GM12891 (cell line): ENCODE results near the gene MUSK.

Experiments used
- DNase-seq: peaks from one replicate; pipeline ENCODE4 v3.0.0; 2011; ENCODE audit warnings: low spot score; ENCODE audit not compliant: insufficient read length
- FAIRE-seq: peaks from 2 replicates; lab custom pipeline; 2011; peaks lifted over from hg19 to GRCh38; lab: Jason Lieb, UNC
- PAX5 ChIP-seq: IDR thresholded peaks from 2 replicates; pipeline ENCODE4 v1.6.1; 2011; ENCODE audit warnings: low read length, moderate library complexity, mild to moderate bottlenecking; ENCODE audit not compliant: insufficient read depth, severe bottlenecking
- POLR2A ChIP-seq: IDR thresholded peaks from 2 replicates; pipeline ENCODE4 v1.6.1; 2011; ENCODE audit warnings: low read depth, low read length, control low read depth
- POLR2AphosphoS5 ChIP-seq: IDR thresholded peaks from 2 replicates; pipeline ENCODE4 v1.6.1; 2011; ENCODE audit warnings: low read depth, low read length, control low read depth
- POU2F2 ChIP-seq: IDR thresholded peaks from 2 replicates; pipeline ENCODE4 v1.6.1; 2011; ENCODE audit warnings: low read depth, mild to moderate bottlenecking, control low read depth, low read length, moderate library complexity
- SPI1 ChIP-seq: IDR thresholded peaks from 2 replicates; pipeline ENCODE4 v1.6.1; 2011; ENCODE audit warnings: low read depth, low read length, control low read depth
- TAF1 ChIP-seq: IDR thresholded peaks from 2 replicates; pipeline ENCODE4 v1.6.1; 2011; ENCODE audit warnings: low read depth, low read length, control low read depth

Gene MUSK

GRCh38 chr9:110797611-110798010 lies 129.0 kb downstream of the MUSK start:
- no peak for DNase-seq
- no peak for FAIRE-seq
- TF ChIP-seq POLR2AphosphoS5 (no peak), POLR2A (no peak), POU2F2 (no peak), SPI1 (no peak), PAX5 (no peak), TAF1 (no peak)

GRCh38 chr9:110799396-110799795 lies 130.8 kb downstream of the MUSK start:
- FAIRE-seq (no peak), DNase-seq (no peak)
- TF ChIP-seq PAX5 (no peak), SPI1 (no peak), POLR2AphosphoS5 (no peak), POU2F2 (no peak), TAF1 (no peak), POLR2A (no peak)

- DNase-seq (no peak), FAIRE-seq (no peak)
- TF ChIP-seq POLR2AphosphoS5 (no peak), POLR2A (no peak)
Measured at GRCh38 chr9:110801426-110801825, 132.8 kb downstream of the MUSK start.

- FAIRE-seq, result no peak
- TF ChIP-seq SPI1 (no peak), POLR2A (no peak), TAF1 (no peak), POU2F2 (no peak), PAX5 (no peak), POLR2AphosphoS5 (no peak)
- no peak for DNase-seq
Measured at GRCh38 chr9:110802416-110803035, 133.9 kb downstream of the MUSK start.

GRCh38 chr9:110807956-110808598 lies 139.5 kb downstream of the MUSK start:
- TF ChIP-seq TAF1 (no peak), SPI1 (no peak), POU2F2 (no peak), POLR2AphosphoS5 (no peak), PAX5 (no peak), POLR2A (no peak)
- FAIRE-seq (peak; percentile 63), DNase-seq (no peak)

GRCh38 chr9:110808599-110808980 lies 140.0 kb downstream of the MUSK start:
- DNase-seq (no peak), FAIRE-seq (peak; percentile 84)
- TF ChIP-seq PAX5, result no peak
- peak; percentile 40; the same call in 1 of the 2 replicates for TF ChIP-seq POU2F2
- TF ChIP-seq TAF1, result no peak

GRCh38 chr9:110809038-110809595 lies 140.5 kb downstream of the MUSK start:
- no peak for DNase-seq
- TF ChIP-seq POU2F2 (no peak; the same call in 1 of the 2 replicates), PAX5 (no peak), SPI1 (no peak), POLR2AphosphoS5 (no peak), POLR2A (no peak), TAF1 (no peak)
- FAIRE-seq, result no peak

- TF ChIP-seq PAX5 (no peak), SPI1 (no peak), POU2F2 (no peak), POLR2AphosphoS5 (no peak), POLR2A (no peak), TAF1 (no peak)
- DNase-seq, result no peak
- peak; percentile 5 for FAIRE-seq
Measured at GRCh38 chr9:110810262-110810976, 141.8 kb downstream of the MUSK start.

GRCh38 chr9:110812886-110813285 lies 144.3 kb downstream of the MUSK start:
- FAIRE-seq (no peak), DNase-seq (no peak)
- no peak for TF ChIP-seq SPI1
- TF ChIP-seq POLR2AphosphoS5, result no peak
- no peak for TF ChIP-seq TAF1
- no peak for TF ChIP-seq POU2F2
- TF ChIP-seq PAX5, result no peak
- no peak for TF ChIP-seq POLR2A

GRCh38 chr9:110814159-110814558 lies 145.6 kb downstream of the MUSK start:
- DNase-seq, result no peak
- no peak for FAIRE-seq

More at GRCh38 chr9:110814159-110814558, 145.6 kb downstream of the MUSK start:
- no peak for TF ChIP-seq POLR2A
